ENCODE measurements around the gene GGCX.

Gene GGCX

DNA sequence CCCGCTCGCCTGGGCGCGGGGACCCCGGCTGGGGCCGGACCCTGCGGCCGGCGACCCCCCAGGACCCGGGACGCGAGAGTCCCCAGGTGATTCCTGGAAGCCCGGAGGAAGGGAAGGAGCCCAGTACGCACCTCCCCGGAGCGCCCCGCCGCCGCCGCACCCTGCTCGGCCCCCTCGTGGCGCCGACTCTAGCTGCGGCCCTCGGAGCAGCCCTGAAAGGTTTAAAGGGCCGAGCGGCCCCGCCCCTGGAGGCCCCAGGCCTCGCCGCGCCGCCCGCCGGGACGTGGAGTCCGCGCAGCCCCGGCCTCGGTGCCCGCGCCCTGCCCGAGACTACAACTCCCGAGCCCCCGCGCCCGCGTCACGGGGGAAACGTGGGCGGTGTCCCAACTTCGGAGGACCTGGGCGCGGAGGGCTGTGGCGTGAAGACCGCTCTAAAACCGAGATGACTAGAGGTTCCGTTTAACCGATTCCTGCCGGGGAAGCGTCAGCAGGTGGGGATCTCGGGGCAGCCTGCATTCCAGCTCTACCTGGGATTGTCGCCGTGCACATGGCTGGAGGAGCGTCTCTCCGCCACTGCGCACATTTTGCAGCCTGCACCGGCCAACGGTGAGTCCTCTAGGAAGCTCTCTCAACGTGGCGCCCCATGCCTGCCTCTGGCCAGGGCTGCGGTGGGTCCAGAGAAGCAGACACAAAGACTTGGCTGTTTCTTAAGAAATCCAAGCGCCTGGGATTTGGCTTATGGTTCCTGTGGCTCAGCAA, 41.4 kb upstream of the GGCX start, which contains the start of gene TMEM150A:
Gene TMEM150A, minus strand, starts transcription at position 223 of the 759 bp plus-strand sequence. CDS start 750 bp downstream, outside the sequence.
- in situ Hi-C loops (cut with MboI; ENCODE audit: low sequenced_read_pairs, unreplicated experiment), result no loop called here

DNA sequence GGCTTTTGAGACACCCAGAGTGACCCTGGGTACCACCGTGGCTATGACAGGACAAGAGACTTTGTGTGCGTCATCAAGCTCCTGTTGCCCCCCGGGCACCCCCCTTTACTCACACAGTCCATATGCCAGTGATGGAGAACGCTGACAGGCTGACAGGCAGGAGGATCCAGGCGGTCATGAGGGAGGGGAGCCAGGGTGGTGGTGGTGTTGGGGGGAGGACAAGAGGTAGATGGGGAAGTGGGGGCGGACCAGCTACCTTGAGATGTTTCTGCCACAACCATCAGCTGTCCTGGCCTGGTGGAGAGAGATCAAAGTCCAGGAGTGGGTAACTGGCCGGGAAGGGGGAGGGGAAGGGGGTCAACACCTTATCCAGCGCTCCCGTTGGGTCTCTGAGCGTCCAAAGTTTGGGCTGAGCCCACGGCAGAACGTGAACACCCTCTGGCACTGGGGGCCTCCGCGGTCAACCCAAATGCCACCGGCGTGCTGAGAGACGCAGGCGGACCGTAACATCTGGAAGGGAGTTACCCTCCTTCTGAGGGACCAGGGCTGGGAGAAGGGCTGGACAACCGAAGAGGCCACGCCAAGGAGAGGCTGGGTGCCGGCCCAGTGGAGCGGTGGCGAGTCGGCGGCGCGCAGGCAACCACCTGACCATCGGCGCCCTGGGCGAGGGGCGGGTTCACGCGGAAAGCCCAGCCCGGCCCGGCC, 40.6 kb upstream of the GGCX start:
- DNase-seq (ENCODE audit: low spot score), result peak; percentile 69
- TF ChIP-seq, protein P1, sequence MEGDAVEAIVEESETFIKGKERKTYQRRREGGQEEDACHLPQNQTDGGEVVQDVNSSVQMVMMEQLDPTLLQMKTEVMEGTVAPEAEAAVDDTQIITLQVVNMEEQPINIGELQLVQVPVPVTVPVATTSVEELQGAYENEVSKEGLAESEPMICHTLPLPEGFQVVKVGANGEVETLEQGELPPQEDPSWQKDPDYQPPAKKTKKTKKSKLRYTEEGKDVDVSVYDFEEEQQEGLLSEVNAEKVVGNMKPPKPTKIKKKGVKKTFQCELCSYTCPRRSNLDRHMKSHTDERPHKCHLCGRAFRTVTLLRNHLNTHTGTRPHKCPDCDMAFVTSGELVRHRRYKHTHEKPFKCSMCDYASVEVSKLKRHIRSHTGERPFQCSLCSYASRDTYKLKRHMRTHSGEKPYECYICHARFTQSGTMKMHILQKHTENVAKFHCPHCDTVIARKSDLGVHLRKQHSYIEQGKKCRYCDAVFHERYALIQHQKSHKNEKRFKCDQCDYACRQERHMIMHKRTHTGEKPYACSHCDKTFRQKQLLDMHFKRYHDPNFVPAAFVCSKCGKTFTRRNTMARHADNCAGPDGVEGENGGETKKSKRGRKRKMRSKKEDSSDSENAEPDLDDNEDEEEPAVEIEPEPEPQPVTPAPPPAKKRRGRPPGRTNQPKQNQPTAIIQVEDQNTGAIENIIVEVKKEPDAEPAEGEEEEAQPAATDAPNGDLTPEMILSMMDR (IDR thresholded peaks at IDR 0.05; ENCODE audit: borderline replicate concordance, control extremely low read depth, extremely low read depth, insufficient read depth, missing control alignments), result no peak
- in situ Hi-C loops (cut with MboI; ENCODE audit: low sequenced_read_pairs, unreplicated experiment), result no loop called here

More for the DNA sequence above, 41.4 kb upstream of the GGCX start, which contains the start of gene TMEM150A:
- peak; percentile 95 for DNase-seq (ENCODE audit: low spot score)
- TF ChIP-seq, protein P1 (IDR thresholded peaks at IDR 0.05; ENCODE audit: borderline replicate concordance, control extremely low read depth, extremely low read depth, insufficient read depth, missing control alignments), result peak; percentile 41

- in situ Hi-C loops (cut with MboI; ENCODE audit: low sequenced_read_pairs, unreplicated experiment), result no loop called here
- no peak for DNase-seq (ENCODE audit: low spot score)
- TF ChIP-seq, protein P1 (IDR thresholded peaks at IDR 0.05; ENCODE audit: borderline replicate concordance, control extremely low read depth, extremely low read depth, insufficient read depth, missing control alignments), result no peak
Measured at GRCh38 chr2:85600951-85601770, 39.9 kb upstream of the GGCX start.

DNA sequence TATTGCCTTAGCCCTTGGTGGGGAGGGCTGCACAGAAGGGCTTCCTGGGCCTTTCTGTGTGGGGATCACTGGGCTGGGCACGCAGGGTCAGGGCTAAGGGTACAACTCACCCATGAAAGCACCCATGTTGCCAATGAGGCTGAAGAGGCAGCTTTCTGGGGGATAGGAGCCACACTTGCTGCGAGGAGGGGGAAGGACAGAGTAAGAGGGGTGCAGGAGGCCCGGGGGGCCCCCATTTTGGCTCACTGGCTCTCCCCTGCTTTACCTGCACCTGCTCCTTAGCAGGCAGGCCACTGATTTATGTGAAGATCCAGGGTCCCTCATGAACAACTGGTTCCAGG, 38.9 kb upstream of the GGCX start:
- no peak for DNase-seq (ENCODE audit: low spot score)
- TF ChIP-seq, protein P1 (IDR thresholded peaks at IDR 0.05; ENCODE audit: borderline replicate concordance, control extremely low read depth, extremely low read depth, insufficient read depth, missing control alignments), result no peak
- in situ Hi-C loops (cut with MboI; ENCODE audit: low sequenced_read_pairs, unreplicated experiment), result no loop called here

DNA sequence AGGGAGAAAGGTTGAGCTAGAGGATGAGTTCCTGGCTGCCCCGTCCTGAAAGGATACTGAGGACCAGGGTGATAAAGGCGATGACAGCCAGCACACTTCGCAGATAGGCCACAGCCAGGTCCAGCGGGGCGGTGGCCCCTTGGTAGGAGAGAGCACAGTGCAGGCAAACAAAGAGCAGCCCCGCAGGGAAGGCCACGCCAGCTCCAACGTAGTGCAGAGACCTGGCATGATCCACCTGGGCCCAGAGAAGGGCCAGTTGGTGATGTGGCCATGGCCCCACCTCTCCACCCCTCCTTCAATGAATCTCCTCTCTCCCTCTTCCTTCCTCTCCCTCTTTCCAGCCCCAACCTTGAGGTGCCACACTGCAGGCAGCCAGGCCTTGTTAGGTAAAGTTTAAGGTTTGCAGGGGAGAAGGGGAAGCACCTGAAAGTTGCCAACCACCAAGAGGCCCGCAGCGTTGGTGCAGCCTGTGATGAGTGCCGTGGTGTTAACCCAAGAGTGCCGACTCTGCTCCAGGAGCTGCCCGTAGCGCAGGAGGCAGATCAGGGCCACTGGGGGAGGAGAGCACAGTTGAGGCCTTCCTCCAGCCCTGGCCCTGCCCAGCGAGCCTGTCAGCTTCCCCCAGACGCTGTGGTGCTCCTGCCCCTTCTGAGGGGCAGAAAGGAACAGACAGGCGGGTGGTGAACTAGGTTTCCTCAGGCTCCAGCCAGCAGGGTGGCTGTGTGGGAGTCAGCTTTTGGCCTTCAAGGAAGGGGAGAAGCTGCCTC, 38.4 kb upstream of the GGCX start:
- no peak for DNase-seq (ENCODE audit: low spot score)
- TF ChIP-seq, protein P1 (IDR thresholded peaks at IDR 0.05; ENCODE audit: borderline replicate concordance, control extremely low read depth, extremely low read depth, insufficient read depth, missing control alignments), result no peak
- in situ Hi-C loops (cut with MboI; ENCODE audit: low sequenced_read_pairs, unreplicated experiment), result no loop called here

Measured in GM13976 (cell line).